Erythroblast (primary cell): ENCODE measurements around the gene OR51B5.

Source experiments
- GATA1 ChIP-seq: IDR thresholded peaks from 2 replicates; pipeline ENCODE4 v1.6.1; 2011; ENCODE audit warnings: low read depth, mild to moderate bottlenecking, control low read depth, low read length, moderate library complexity
- POLR2A ChIP-seq: IDR thresholded peaks from 2 replicates; pipeline ENCODE4 v1.6.1; 2011; ENCODE audit warnings: mild to moderate bottlenecking, low read length

DNA sequence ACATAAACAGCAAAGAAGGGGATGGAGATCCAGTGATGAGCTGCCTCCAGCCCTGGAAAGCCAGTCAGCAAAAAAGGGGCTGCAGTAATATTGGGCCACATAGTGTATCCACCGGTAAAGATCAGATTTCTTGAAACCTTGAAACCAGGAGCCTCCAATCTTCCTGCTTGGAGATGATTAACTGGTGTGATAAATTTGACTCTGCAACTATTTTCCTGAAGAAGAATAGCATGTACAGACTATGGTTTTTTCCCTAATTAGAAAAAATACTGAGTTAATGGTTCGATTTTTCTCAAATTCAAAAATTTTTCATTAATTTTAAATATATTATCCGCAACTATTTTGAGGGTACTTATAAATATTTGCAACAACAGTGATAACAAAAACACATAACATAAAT is 19.1 kb downstream of the OR51B5 start, which contains the start of gene OR51B2:
- TF ChIP-seq POLR2A, result no peak
- TF ChIP-seq GATA1, result no peak
